Peyer's patch (tissue), 4 donors: ENCODE results near the gene EPO. TPM values are rescaled to one million over a fixed set of nuclear protein-coding genes. Genes with fewer than 3 reads are reported as not detected.

Experiments
- DNase-seq, 3 donors: peaks; one replicate each; pipeline ENCODE4 v3.0.0-alpha.2; 2017 to 2019
- H3K27ac ChIP-seq, 4 donors: fragments of 200-600 bp; sonication (generic); one replicate each; pipeline ENCODE4 v1.5.1; 2016 to 2019
- H3K27me3 ChIP-seq, 2 donors: fragments of 200-600 bp; sonication (generic); one replicate each; pipeline ENCODE4 v1.5.1; 2019
- H3K36me3 ChIP-seq, 3 donors: fragments of 200-600 bp; sonication (generic); one replicate each; pipeline ENCODE4 v1.5.1; 2016 to 2019
- H3K4me1 ChIP-seq, 4 donors: fragments of 200-600 bp; sonication (generic); one replicate each; pipeline ENCODE4 v1.5.1; 2016 to 2019
- H3K4me3 ChIP-seq, 4 donors: fragments of 200-600 bp; sonication (generic); 1 replicate in 3 of 4; 2 replicates in 1 of 4; pipeline ENCODE4 v1.5.1; 2016 to 2019; ENCODE audit warnings: mild to moderate bottlenecking in 1 of 4
- H3K9me3 ChIP-seq, 4 donors: fragments of 200-600 bp; sonication (generic); one replicate each; pipeline ENCODE4 v1.5.1; 2016 to 2019; ENCODE audit warnings: mild to moderate bottlenecking in 1 of 4
- POLR2A ChIP-seq, 2 donors: fragments of 450-650 bp; IDR thresholded peaks; one replicate each; pipeline ENCODE4 v1.5.1; 2017; ENCODE audit warnings: antibody characterized with exemption in 2 of 2, mild to moderate bottlenecking in 2 of 2, moderate library complexity in 2 of 2
- total RNA-seq, 4 donors: library from RNA; depleted of rRNA; stranded (reverse); fragments of >200 nt; gene quantifications; one replicate each; pipeline ENCODE4 v1.1.0, GENCODE V29; 2016
- TF ChIP-seq, protein P1 (sequence below), 6 experiments: fragments of 450-650 bp in 4 of 6; fragments of 200-600 bp in 2 of 6; sonication (generic) in 1 of 6; IDR thresholded peaks; one replicate each; pipeline ENCODE4 v1.5.1; 2017 to 2019; ENCODE audit warnings: antibody characterized with exemption in 6 of 6, mild to moderate bottlenecking in 3 of 6, moderate library complexity in 1 of 6

EPO gene
- not detected for total RNA-seq

DNA sequence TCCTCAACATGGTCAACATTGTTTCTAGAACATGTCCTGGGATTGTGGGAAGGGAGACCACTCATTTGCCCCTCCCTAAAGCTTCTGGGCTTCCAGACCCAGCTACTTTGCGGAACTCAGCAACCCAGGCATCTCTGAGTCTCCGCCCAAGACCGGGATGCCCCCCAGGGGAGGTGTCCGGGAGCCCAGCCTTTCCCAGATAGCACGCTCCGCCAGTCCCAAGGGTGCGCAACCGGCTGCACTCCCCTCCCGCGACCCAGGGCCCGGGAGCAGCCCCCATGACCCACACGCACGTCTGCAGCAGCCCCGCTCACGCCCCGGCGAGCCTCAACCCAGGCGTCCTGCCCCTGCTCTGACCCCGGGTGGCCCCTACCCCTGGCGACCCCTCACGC, at the start of gene EPO:
TSS of gene EPO (plus strand) at position 190 of the 392 bp plus-strand sequence. CDS start 513 bp downstream, outside the sequence.
- peaks cover 0 to 16% of the 10 kb centered on the region in 2 donors for H3K27me3 ChIP-seq
- H3K27ac ChIP-seq = no peak within 1 kb of the TSS
- TF ChIP-seq, protein P1, sequence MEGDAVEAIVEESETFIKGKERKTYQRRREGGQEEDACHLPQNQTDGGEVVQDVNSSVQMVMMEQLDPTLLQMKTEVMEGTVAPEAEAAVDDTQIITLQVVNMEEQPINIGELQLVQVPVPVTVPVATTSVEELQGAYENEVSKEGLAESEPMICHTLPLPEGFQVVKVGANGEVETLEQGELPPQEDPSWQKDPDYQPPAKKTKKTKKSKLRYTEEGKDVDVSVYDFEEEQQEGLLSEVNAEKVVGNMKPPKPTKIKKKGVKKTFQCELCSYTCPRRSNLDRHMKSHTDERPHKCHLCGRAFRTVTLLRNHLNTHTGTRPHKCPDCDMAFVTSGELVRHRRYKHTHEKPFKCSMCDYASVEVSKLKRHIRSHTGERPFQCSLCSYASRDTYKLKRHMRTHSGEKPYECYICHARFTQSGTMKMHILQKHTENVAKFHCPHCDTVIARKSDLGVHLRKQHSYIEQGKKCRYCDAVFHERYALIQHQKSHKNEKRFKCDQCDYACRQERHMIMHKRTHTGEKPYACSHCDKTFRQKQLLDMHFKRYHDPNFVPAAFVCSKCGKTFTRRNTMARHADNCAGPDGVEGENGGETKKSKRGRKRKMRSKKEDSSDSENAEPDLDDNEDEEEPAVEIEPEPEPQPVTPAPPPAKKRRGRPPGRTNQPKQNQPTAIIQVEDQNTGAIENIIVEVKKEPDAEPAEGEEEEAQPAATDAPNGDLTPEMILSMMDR (IDR thresholded peaks at IDR 0.05) = no peak
- no peak for TF ChIP-seq POLR2A (IDR thresholded peaks at IDR 0.05)
- peak within 1 kb of the TSS in 3 of 4 donors; percentile 6 to 19 (median 17) for H3K4me3 ChIP-seq
- no peaks in the 10 kb centered on the region for H3K9me3 ChIP-seq
- DNase-seq = no peak
- H3K36me3 ChIP-seq = no peaks in the 10 kb centered on the region
- H3K4me1 ChIP-seq = peaks cover 0 to 16% (median 0%) of the 10 kb centered on the region in 4 donors

DNA sequence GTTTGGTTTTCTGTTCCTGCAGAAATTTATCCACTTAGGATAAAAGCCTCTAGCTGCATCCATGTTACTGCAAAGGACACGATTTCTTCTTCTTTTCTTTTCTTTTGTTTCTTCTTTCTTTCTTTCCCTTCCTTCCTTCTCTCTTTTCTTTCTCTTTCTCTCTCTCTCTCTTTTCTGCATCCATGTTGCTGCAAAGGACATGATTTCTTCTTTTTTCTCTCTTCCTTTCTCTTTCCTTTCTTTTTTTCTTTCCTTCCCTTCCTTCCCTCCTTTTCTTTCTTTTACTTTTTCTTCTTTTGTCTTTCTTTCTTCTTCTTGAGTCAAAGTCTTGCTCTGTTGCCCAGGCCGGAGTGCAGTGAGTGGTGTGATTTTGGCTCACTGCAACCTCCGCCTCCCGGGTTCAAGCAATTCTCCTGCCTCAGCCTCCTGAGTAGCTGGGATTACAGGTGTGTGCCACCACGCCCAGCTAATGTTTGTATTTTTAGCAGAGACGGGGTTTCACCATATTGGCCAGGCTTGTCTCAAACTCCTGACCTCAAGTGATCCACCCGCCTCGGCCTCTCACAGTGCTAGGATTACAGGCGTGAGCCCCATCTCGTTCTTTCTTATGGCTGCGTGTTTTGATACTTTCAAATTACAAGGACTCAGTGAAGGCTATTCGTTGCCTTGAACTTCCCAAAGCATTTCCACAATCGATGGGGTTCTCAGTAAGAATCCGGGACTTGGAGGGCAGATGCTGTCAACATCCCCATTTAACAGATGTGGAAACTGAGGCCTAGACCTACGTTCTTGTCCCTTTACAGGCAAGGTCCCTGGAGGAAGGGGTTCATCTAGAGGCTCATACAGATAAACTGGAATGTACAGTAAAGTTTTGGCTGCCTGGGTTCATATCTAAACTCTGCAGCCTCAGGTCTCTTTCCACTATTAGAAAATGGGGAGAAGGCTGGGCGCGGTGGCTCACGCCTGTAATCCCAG, 48.6 kb upstream of the EPO start:
- Histone ChIP-seq H3K4me3 (no peak overlapping the region), H3K27me3 (no peaks in the 10 kb centered on the region), H3K9me3 (no peaks in the 10 kb centered on the region), H3K36me3 (peaks cover 0 to 3% (median 0%) of the 10 kb centered on the region in 3 donors), H3K27ac (no peak overlapping the region), H3K4me1 (peaks cover 0 to 10% (median 2%) of the 10 kb centered on the region in 4 donors)
- TF ChIP-seq, protein P1 (IDR thresholded peaks at IDR 0.05) = no peak
- no peak for DNase-seq

DNA sequence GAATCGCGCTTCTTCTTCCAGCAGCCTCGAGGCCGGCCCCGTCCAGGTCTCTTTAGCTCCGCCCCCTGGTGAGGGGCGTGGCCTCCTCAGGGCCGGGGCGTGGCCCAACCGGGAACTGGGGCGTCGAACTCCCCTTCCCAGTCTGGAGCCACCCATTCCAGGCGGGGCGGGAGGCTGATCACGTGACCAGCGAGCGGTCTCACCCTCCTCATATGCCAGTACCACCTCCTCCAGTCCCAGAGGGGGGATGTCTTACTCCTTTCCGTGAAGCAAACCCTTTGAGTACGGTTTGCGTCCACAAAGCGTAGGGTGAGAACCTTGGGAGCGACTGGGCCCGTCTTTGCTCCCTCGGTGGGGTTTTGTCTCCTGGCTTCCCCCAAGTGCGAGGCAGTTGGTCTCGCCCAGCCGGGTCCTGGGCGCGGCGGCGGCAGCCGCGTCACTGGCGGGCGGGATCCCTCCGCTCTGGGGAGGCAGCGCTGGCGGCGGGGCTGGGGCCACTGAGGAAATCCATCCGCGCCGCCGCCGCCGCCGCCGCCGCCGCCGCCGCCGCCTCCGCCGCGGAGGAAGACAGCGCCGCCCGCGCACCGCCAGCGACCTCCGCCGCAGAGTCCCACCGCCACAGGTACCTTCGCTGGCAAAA, 46.8 kb upstream of the EPO start, which contains the start of gene GNB2:
TSS of gene GNB2 (plus strand) at position 439 of the 640 bp plus-strand sequence. CDS start 2,526 bp downstream, outside the sequence.
- peak within 1 kb of the TSS; percentile 95 to 97 (median 96) for H3K27ac ChIP-seq
- H3K27me3 ChIP-seq = no peaks in the 10 kb centered on the region
- peak; percentile 59 to 75 for TF ChIP-seq POLR2A (IDR thresholded peaks at IDR 0.05)
- TF ChIP-seq, protein P1 (IDR thresholded peaks at IDR 0.05) = peak in 1 of 6 experiments; percentile 22
- peaks cover 0 to 21% (median 0%) of the 10 kb centered on the region in 3 donors for H3K36me3 ChIP-seq
- peak; percentile 99 to 100 (median 100) for DNase-seq
- H3K4me3 ChIP-seq = peak within 1 kb of the TSS; percentile 73 to 91 (median 86)
- no peaks in the 10 kb centered on the region for H3K9me3 ChIP-seq
- H3K4me1 ChIP-seq = peaks cover 0 to 22% (median 2%) of the 10 kb centered on the region in 4 donors

DNA sequence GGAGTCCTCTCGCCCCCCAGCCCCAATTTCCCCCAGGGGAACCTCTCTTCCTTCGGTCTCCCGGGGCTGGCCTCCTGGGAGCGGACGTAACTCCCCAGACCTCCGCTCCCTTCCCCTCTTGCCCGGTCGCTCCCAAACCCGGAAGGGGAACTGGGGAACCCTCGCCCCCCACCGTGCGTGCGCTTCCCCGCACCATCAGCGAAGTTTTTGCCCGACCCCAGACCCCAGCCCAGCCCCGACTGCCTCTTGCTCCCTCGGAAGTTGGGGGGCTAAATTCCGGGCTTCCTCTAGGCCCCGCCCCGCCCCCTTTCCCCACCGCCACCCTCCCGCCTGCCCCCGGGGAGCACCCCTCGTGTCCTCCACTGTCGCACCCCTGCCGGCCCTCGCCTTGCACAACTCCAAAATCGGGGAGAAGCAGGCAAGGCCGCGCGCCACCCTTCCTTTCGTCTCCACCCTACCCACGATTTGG, 46.3 kb upstream of the EPO start:
- no peaks in the 10 kb centered on the region for H3K9me3 ChIP-seq
- H3K27ac ChIP-seq = peak overlapping the region; percentile 95 to 97 (median 96)
- TF ChIP-seq, protein P1 (IDR thresholded peaks at IDR 0.05) = no peak
- no peak for TF ChIP-seq POLR2A (IDR thresholded peaks at IDR 0.05)
- H3K27me3 ChIP-seq = no peaks in the 10 kb centered on the region
- H3K4me1 ChIP-seq = peaks cover 0 to 22% (median 2%) of the 10 kb centered on the region in 4 donors
- peak overlapping the region; percentile 73 to 91 (median 86) for H3K4me3 ChIP-seq
- peaks cover 0 to 26% (median 0%) of the 10 kb centered on the region in 3 donors for H3K36me3 ChIP-seq
- peak in 2 of 3 donors; percentile 69 to 78 for DNase-seq

DNA sequence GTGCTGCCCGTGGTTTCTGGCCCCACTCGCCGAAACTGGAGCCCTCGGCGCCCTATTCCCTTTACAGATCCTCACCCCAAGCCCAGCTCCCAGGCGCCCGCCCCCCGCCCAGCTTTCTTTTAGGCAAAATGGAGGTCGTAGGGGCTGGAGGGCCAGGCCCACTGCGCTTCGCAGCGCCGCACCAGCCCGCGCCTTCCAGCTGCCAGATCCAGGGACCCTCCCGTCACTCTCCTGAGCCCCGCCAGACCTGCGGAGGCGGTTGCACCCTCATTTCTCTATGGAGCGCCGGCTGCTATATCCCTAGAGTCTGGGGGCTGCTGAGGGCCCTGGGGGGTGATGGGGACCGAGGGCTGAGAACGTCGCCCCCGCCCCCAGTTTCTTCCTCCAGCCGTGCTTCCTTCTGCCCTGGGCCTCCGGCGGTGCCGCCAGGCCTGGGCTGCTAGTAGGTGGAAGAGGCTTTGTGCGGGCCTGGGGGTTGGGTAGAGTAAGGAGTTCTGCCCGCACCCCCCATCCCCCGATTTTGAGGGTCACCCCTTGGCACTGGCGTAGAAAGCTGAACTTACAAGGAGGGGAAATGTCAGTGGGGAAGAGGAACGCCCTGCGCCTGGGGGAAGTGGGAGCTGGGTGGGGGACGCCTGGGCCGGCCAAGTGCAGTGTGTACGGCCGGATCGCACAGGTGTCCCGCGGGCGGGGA, 45.7 kb upstream of the EPO start:
- H3K27me3 ChIP-seq = no peaks in the 10 kb centered on the region
- TF ChIP-seq POLR2A (IDR thresholded peaks at IDR 0.05) = no peak
- TF ChIP-seq, protein P1 (IDR thresholded peaks at IDR 0.05) = no peak
- H3K36me3 ChIP-seq = peaks cover 0 to 32% (median 0%) of the 10 kb centered on the region in 3 donors
- DNase-seq = peak; percentile 46 to 71 (median 67)
- no peaks in the 10 kb centered on the region for H3K9me3 ChIP-seq
- peak overlapping the region; percentile 95 to 97 (median 96) for H3K27ac ChIP-seq
- peaks cover 0 to 23% (median 2%) of the 10 kb centered on the region in 4 donors for H3K4me1 ChIP-seq
- H3K4me3 ChIP-seq = peak overlapping the region; percentile 73 to 91 (median 86)
